Activated T-helper 2 cell treated with anti-CD3 and anti-CD28 coated beads, Interferon-gamma antibody, Interleukin-2, Interleukin-4, amounts not matched to agents 10 μg/mL and 5 μg/mL and 100 μg/mL, durations not matched to agents 14 hours and 24 hours and 36 hours (primary cell): Measurements from ENCODE around the gene KCNJ9. TPM values are rescaled to one million over a fixed set of nuclear protein-coding genes. Genes with fewer than 3 reads are reported as not detected.

Source experiments
- DNase-seq: peaks from one replicate; pipeline ENCODE4 v3.0.0; 2021; ENCODE audit warnings: low spot score
- H3K27ac Mint-ChIP-seq: one replicate; pipeline ENCODE4 v1.8.0; 2021; ENCODE audit warnings: mixed read lengths
- H3K27me3 Mint-ChIP-seq: one replicate; pipeline ENCODE4 v1.8.0; 2021; ENCODE audit warnings: low read depth, mixed read lengths
- H3K36me3 Mint-ChIP-seq: one replicate; pipeline ENCODE4 v1.8.0; 2021; ENCODE audit warnings: low read depth, mixed read lengths
- H3K4me1 Mint-ChIP-seq: one replicate; pipeline ENCODE4 v1.8.0; 2021; ENCODE audit warnings: low read depth, mixed read lengths
- H3K4me3 Mint-ChIP-seq: one replicate; pipeline ENCODE4 v1.8.0; 2021; ENCODE audit warnings: low read depth, mild to moderate bottlenecking, moderate library complexity, mixed read lengths
- H3K9me3 Mint-ChIP-seq: one replicate; pipeline ENCODE4 v1.8.0; 2021; ENCODE audit warnings: mixed read lengths
- intact Hi-C: fragments of 100-400 bp; cut with micrococcal nuclease; formaldehyde crosslinking; loops from one replicate; pipeline ENCODE4 v1.15.1; 2023
- total RNA-seq: library from RNA; stranded (reverse); gene quantifications from 2 replicates; pipeline ENCODE4 v1.2.3, GENCODE V29; 2022

KCNJ9 gene
- total RNA-seq, 1 donor from 2014 or later: not detected

- H3K4me3 Mint-ChIP-seq: no peak overlapping the region
- peak overlapping the region; percentile 7 for H3K27ac Mint-ChIP-seq
- no peak for DNase-seq
- no peaks in the 10 kb centered on the region for H3K9me3 Mint-ChIP-seq
- intact Hi-C loops: no loop called here
- no peaks in the 10 kb centered on the region for H3K27me3 Mint-ChIP-seq
- peaks cover 21% of the 10 kb centered on the region for H3K4me1 Mint-ChIP-seq
- peaks cover 3% of the 10 kb centered on the region for H3K36me3 Mint-ChIP-seq
Measured at GRCh38 chr1:160095382-160096105, 14.2 kb downstream of the KCNJ9 start.

GRCh38 chr1:160096274-160097116 lies 15.2 kb downstream of the KCNJ9 start:
- Mint-ChIP-seq H3K9me3 (no peaks in the 10 kb centered on the region), H3K36me3 (peaks cover 3% of the 10 kb centered on the region), H3K27me3 (no peaks in the 10 kb centered on the region), H3K4me1 (peaks cover 24% of the 10 kb centered on the region), H3K4me3 (peak overlapping the region; percentile 27), H3K27ac (peak overlapping the region; percentile 82)
- intact Hi-C loops: no loop called here
- DNase-seq: no peak

- Mint-ChIP-seq H3K4me3 (peak overlapping the region; percentile 89), H3K4me1 (peaks cover 24% of the 10 kb centered on the region), H3K27me3 (no peaks in the 10 kb centered on the region), H3K27ac (peak overlapping the region; percentile 82), H3K9me3 (no peaks in the 10 kb centered on the region), H3K36me3 (no peaks in the 10 kb centered on the region)
- no peak for DNase-seq
- intact Hi-C loops: no loop called here
Measured at GRCh38 chr1:160097151-160097910, 16.0 kb downstream of the KCNJ9 start.

- Mint-ChIP-seq H3K27me3 (no peaks in the 10 kb centered on the region), H3K4me3 (peak within 1 kb of the TSS; percentile 89), H3K4me1 (peaks cover 24% of the 10 kb centered on the region), H3K27ac (peak within 1 kb of the TSS; percentile 82), H3K36me3 (no peaks in the 10 kb centered on the region), H3K9me3 (no peaks in the 10 kb centered on the region)
- intact Hi-C loops: loop anchor here (1.0 to 2.0 kb wide), 2 partner anchors 165 to 173 kb away; partner anchors contain the start of genes DCAF8 and TAGLN2
- DNase-seq: peak; percentile 89
Measured at GRCh38 chr1:160097911-160098851, 16.8 kb downstream of the KCNJ9 start, which contains the start of gene IGSF8. TSS of gene IGSF8 (minus strand) at chr1:160098619. CDS start at chr1:160098472, 147 bp downstream.

GRCh38 chr1:160098852-160099561 lies 17.7 kb downstream of the KCNJ9 start:
- intact Hi-C loops: loop anchor here (1.0 to 2.0 kb wide), 2 partner anchors 164 to 174 kb away; partner anchors contain the start of genes DCAF8 and TAGLN2
- peak overlapping the region; percentile 71 for H3K4me3 Mint-ChIP-seq
- H3K27me3 Mint-ChIP-seq: no peaks in the 10 kb centered on the region
- H3K36me3 Mint-ChIP-seq: no peaks in the 10 kb centered on the region
- H3K9me3 Mint-ChIP-seq: no peaks in the 10 kb centered on the region
- peaks cover 24% of the 10 kb centered on the region for H3K4me1 Mint-ChIP-seq
- peak overlapping the region; percentile 71 for H3K27ac Mint-ChIP-seq
- DNase-seq: peak; percentile 92

- no peak for DNase-seq
- H3K4me3 Mint-ChIP-seq: no peak overlapping the region
- no peaks in the 10 kb centered on the region for H3K9me3 Mint-ChIP-seq
- intact Hi-C loops: loop anchor here (2.0 kb wide), 4 partner anchors 107 to 191 kb away; partner anchors contain the start of gene DCAF8
- no peak overlapping the region for H3K27ac Mint-ChIP-seq
- no peaks in the 10 kb centered on the region for H3K36me3 Mint-ChIP-seq
- peaks cover 24% of the 10 kb centered on the region for H3K4me1 Mint-ChIP-seq
- no peaks in the 10 kb centered on the region for H3K27me3 Mint-ChIP-seq
Measured at GRCh38 chr1:160099716-160100375, 18.5 kb downstream of the KCNJ9 start.

- Mint-ChIP-seq H3K27me3 (no peaks in the 10 kb centered on the region), H3K4me1 (peaks cover 24% of the 10 kb centered on the region), H3K9me3 (no peaks in the 10 kb centered on the region), H3K27ac (peak overlapping the region; percentile 11), H3K4me3 (no peak overlapping the region), H3K36me3 (no peaks in the 10 kb centered on the region)
- DNase-seq: peak; percentile 45
- intact Hi-C loops: loop anchor here (1.0 to 2.0 kb wide), 4 partner anchors 106 to 275 kb away; no protein-coding TSS in a partner anchor
Measured at GRCh38 chr1:160101037-160101716, 19.8 kb downstream of the KCNJ9 start.

GRCh38 chr1:160101717-160102522 lies 20.6 kb downstream of the KCNJ9 start:
- H3K4me1 Mint-ChIP-seq: peaks cover 20% of the 10 kb centered on the region
- no peak for DNase-seq
- H3K27ac Mint-ChIP-seq: no peak overlapping the region
- H3K36me3 Mint-ChIP-seq: no peaks in the 10 kb centered on the region
- H3K27me3 Mint-ChIP-seq: no peaks in the 10 kb centered on the region
- H3K4me3 Mint-ChIP-seq: no peak overlapping the region
- no peaks in the 10 kb centered on the region for H3K9me3 Mint-ChIP-seq
- intact Hi-C loops: loop anchor here (1.0 to 2.0 kb wide), 4 partner anchors 105 to 274 kb away; no protein-coding TSS in a partner anchor

- no peak for DNase-seq
- peaks cover 3% of the 10 kb centered on the region for H3K27me3 Mint-ChIP-seq
- no peak overlapping the region for H3K27ac Mint-ChIP-seq
- no peak overlapping the region for H3K4me3 Mint-ChIP-seq
- H3K9me3 Mint-ChIP-seq: no peaks in the 10 kb centered on the region
- intact Hi-C loops: no loop called here
- H3K4me1 Mint-ChIP-seq: peaks cover 13% of the 10 kb centered on the region
- H3K36me3 Mint-ChIP-seq: no peaks in the 10 kb centered on the region
Measured at GRCh38 chr1:160103658-160104408, 22.5 kb downstream of the KCNJ9 start.
